GM19455 (cell line): ENCODE measurements around the gene ASAP2.
"Not testable (repeated sequence)": the region's sequence is repeated elsewhere in the genome, so short reads cannot be mapped to it uniquely, and the experiment has no call there.

Experiments used
- ATAC-seq: cut with Tn5 transposase; IDR thresholded peaks from one replicate; pipeline ENCODE4 v1.9.1; 2021; ENCODE audit not compliant: unreplicated experiment

ASAP2 gene

GRCh38 chr2:9397201-9397600 lies 190.6 kb downstream of the ASAP2 start:
- no peak for ATAC-seq

- not testable (repeated sequence) for ATAC-seq
Measured at GRCh38 chr2:9398251-9398650, 191.6 kb downstream of the ASAP2 start.

- ATAC-seq: no peak
Measured at GRCh38 chr2:9398881-9399780, 192.5 kb downstream of the ASAP2 start.

- ATAC-seq: no peak
Measured at GRCh38 chr2:9400268-9401058, 193.9 kb downstream of the ASAP2 start.

GRCh38 chr2:9401059-9401547 lies 194.5 kb downstream of the ASAP2 start:
- ATAC-seq: no peak

- ATAC-seq: no peak
Measured at GRCh38 chr2:9401646-9402371, 195.2 kb downstream of the ASAP2 start.

- no peak for ATAC-seq
Measured at GRCh38 chr2:9403924-9404323, 197.3 kb downstream of the ASAP2 start.

- no peak for ATAC-seq
Measured at GRCh38 chr2:9404451-9404850, 197.8 kb downstream of the ASAP2 start.

GRCh38 chr2:9405636-9406035 lies 199.0 kb downstream of the ASAP2 start:
- no peak for ATAC-seq

- ATAC-seq: no peak
Measured at GRCh38 chr2:9406529-9407362, 200.1 kb downstream of the ASAP2 start.

GRCh38 chr2:9407363-9407811 lies 200.8 kb downstream of the ASAP2 start:
- ATAC-seq: no peak

GRCh38 chr2:9408641-9409151 lies 202.1 kb downstream of the ASAP2 start:
- no peak for ATAC-seq

GRCh38 chr2:9410108-9410507 lies 203.5 kb downstream of the ASAP2 start:
- no peak for ATAC-seq

GRCh38 chr2:9412781-9413180 lies 206.2 kb downstream of the ASAP2 start:
- ATAC-seq: no peak

GRCh38 chr2:9415516-9416169 lies 209.0 kb downstream of the ASAP2 start:
- no peak for ATAC-seq

GRCh38 chr2:9416267-9416961 lies 209.8 kb downstream of the ASAP2 start:
- no peak for ATAC-seq

GRCh38 chr2:9416962-9417316 lies 210.3 kb downstream of the ASAP2 start:
- ATAC-seq: no peak

- ATAC-seq: no peak
Measured at GRCh38 chr2:9417725-9418124, 211.1 kb downstream of the ASAP2 start.

GRCh38 chr2:9418746-9419145 lies 212.1 kb downstream of the ASAP2 start:
- no peak for ATAC-seq
